Measurements from ENCODE around the gene SLC25A21.
"Not testable (repeated sequence)": the region's sequence is repeated elsewhere in the genome, so short reads cannot be mapped to it uniquely, and the experiment has no call there.

GRCh38 chr14:37146438-37146837 lies 26.0 kb downstream of the SLC25A21 start:
- not testable (repeated sequence) for TF ChIP-seq EZH2 (IDR thresholded peaks at IDR 0.05; ENCODE audit: low read length, missing control alignments); CTCF (conservative IDR thresholded peaks at IDR 0.05 in 1 of 2, IDR thresholded peaks at IDR 0.05 in 1 of 2; ENCODE audit: low read depth in 1 of 2, low read length in 2 of 2)
